Activated T-helper 17 cell treated with anti-CD3 and anti-CD28 coated beads, Interleukin-2, amount 50 U/mL, for 72 hours (primary cell): ENCODE results near the gene TPST2. TPM values are rescaled to one million over a fixed set of nuclear protein-coding genes. Genes with fewer than 3 reads are reported as not detected.
A peak's percentile ranks its signal among the peaks of the same experiment; 100 is the strongest.

ENCODE experiments used
- ATAC-seq: fragments of 150-1000 bp; cut with Tn5 transposase; replicated peaks from 2 replicates; pipeline ENCODE4 v1.10.0; 2021; ENCODE audit warnings: mild to moderate bottlenecking, moderate library complexity
- H3K27ac Mint-ChIP-seq: one replicate; pipeline ENCODE4 v1.8.0; 2022; ENCODE audit warnings: mixed read lengths
- H3K27me3 Mint-ChIP-seq: one replicate; pipeline ENCODE4 v1.8.0; 2022; ENCODE audit warnings: mixed read lengths
- H3K36me3 Mint-ChIP-seq: one replicate; pipeline ENCODE4 v1.8.0; 2022; ENCODE audit warnings: low read depth, mild to moderate bottlenecking, mixed read lengths
- H3K4me1 Mint-ChIP-seq: one replicate; pipeline ENCODE4 v1.8.0; 2022; ENCODE audit warnings: mixed read lengths
- H3K4me3 Mint-ChIP-seq: one replicate; pipeline ENCODE4 v1.8.0; 2022; ENCODE audit warnings: mild to moderate bottlenecking, mixed read lengths
- H3K9me3 Mint-ChIP-seq: one replicate; pipeline ENCODE4 v1.8.0; 2022; ENCODE audit warnings: mixed read lengths
- total RNA-seq, 2 donors: library from RNA; stranded (reverse); gene quantifications; one replicate each; pipeline ENCODE4 v1.2.3, GENCODE V29; 2022

The TPST2 gene
- total RNA-seq, 2 donors from 2014 or later = 23.2 to 27.5 TPM

DNA sequence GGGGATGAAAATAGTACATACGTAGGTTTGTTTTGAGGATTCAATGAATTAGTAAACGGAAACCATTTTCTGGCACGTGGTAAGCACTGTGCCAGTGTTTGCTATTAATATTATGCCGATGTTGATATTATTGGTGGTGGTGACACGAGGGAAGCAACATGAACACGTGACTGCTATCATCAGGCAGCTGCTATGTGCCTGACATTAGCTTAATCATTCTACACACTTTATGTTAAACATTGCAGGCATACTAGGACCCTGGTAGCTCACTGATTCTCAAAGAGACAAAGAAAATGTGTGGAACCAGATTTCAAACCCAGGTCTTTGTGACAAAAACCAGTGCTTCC is 105.6 kb downstream of the TPST2 start:
- H3K27me3 Mint-ChIP-seq = no peaks in the 10 kb centered on the region
- H3K4me3 Mint-ChIP-seq = peak overlapping the region; percentile 91
- peaks cover 62% of the 10 kb centered on the region for H3K36me3 Mint-ChIP-seq
- peak; percentile 7 for ATAC-seq
- peaks cover 42% of the 10 kb centered on the region for H3K4me1 Mint-ChIP-seq
- no peaks in the 10 kb centered on the region for H3K9me3 Mint-ChIP-seq
- peak overlapping the region; percentile 93 for H3K27ac Mint-ChIP-seq

DNA sequence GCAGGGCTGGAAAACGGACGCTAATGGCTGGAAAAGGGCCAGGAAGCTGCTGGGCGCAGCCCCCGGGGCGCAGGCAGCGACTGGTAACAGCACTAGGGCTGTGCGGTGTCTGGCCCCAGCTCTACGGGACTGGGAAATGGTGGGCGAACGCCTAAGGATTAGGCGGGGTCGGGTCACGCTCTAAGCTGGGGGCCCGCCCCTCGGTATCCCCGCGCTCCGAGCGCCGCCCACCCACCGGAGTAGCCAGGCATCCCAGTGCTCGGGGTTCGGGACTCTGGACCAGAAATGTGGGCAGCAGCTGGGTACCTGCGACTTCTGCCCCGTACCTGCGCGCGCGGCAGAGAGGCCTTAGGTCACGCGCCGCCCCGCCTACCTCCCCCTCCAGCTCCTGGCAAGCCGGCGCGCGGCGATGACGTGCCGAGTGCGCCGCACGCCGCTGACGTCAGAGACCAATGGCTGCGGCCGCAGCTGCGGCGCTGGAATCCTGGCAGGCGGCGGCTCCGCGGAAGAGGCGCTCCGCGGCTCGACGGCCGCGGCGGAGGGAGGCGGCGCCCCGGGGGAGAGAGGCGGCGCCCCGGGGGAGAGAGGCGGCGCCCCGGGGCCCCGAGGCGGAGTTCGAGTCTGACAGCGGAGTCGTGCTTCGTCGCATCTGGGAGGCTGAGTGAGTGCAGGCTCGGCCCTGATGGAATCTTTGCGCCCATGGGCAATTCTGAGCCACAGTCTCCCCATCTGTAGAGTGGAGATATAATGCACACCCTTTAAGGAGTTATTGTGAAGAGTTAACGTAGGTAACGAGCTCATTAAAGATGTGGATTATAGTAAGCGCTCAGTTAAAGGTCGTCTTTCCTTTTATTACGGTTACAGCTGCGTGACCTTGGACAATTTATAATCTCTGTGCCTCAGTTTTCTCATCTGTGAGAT is 106.2 kb downstream of the TPST2 start, which contains the start of the genes HPS4 and SRRD:
TSS of gene HPS4 (minus strand) at position 345 of the 921 bp plus-strand sequence. CDS start 2,021 bp downstream, outside the sequence.
TSS of gene SRRD (plus strand) at position 439 of the 921 bp plus-strand sequence. CDS start at position 453, 14 bp downstream.
- Mint-ChIP-seq H3K27me3 (no peaks in the 10 kb centered on the region), H3K4me1 (peaks cover 42% of the 10 kb centered on the region), H3K9me3 (no peaks in the 10 kb centered on the region), H3K36me3 (peaks cover 62% of the 10 kb centered on the region), H3K4me3 (peak within 1 kb of the TSS; percentile 91), H3K27ac (peak within 1 kb of the TSS; percentile 93)
- peak; percentile 80 for ATAC-seq

- peak; percentile 2 for ATAC-seq
- no peaks in the 10 kb centered on the region for H3K9me3 Mint-ChIP-seq
Observed at GRCh38 chr22:26483043-26483438, 106.9 kb downstream of the TPST2 start.

DNA sequence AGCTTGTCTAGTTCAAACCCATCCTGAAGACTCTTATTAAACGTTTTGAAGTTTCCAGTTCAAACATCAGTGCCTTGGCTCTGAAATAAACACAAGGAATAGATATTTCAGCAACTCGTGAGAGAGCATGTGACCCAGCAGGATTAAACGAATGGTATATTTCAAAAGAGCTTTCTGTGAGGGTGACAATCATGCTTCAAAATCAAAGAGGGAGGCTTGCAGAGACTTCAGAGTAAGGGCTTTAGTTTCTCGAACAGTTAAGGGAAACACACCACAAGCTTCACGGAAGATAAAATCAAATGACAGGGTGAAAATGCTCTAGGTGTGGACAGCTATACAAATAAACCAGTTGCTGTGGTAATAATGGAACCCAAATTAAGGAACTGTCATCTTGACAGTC is 107.8 kb downstream of the TPST2 start:
- H3K27ac Mint-ChIP-seq = peak overlapping the region; percentile 93
- no peaks in the 10 kb centered on the region for H3K27me3 Mint-ChIP-seq
- ATAC-seq = no peak
- peak overlapping the region; percentile 91 for H3K4me3 Mint-ChIP-seq
- H3K9me3 Mint-ChIP-seq = no peaks in the 10 kb centered on the region
- peaks cover 60% of the 10 kb centered on the region for H3K36me3 Mint-ChIP-seq
- H3K4me1 Mint-ChIP-seq = peaks cover 51% of the 10 kb centered on the region

More at GRCh38 chr22:26483043-26483438, 106.9 kb downstream of the TPST2 start:
- Mint-ChIP-seq H3K27me3 (no peaks in the 10 kb centered on the region), H3K4me3 (peak overlapping the region; percentile 91), H3K36me3 (peaks cover 60% of the 10 kb centered on the region), H3K4me1 (peaks cover 42% of the 10 kb centered on the region), H3K27ac (peak overlapping the region; percentile 93)

GRCh38 chr22:26481694-26482093 is 108.2 kb downstream of the TPST2 start:
- Mint-ChIP-seq H3K36me3 (peaks cover 60% of the 10 kb centered on the region), H3K4me1 (peaks cover 56% of the 10 kb centered on the region), H3K27me3 (no peaks in the 10 kb centered on the region), H3K4me3 (peak overlapping the region; percentile 91), H3K9me3 (no peaks in the 10 kb centered on the region), H3K27ac (peak overlapping the region; percentile 93)
- peak; percentile 41 for ATAC-seq

DNA sequence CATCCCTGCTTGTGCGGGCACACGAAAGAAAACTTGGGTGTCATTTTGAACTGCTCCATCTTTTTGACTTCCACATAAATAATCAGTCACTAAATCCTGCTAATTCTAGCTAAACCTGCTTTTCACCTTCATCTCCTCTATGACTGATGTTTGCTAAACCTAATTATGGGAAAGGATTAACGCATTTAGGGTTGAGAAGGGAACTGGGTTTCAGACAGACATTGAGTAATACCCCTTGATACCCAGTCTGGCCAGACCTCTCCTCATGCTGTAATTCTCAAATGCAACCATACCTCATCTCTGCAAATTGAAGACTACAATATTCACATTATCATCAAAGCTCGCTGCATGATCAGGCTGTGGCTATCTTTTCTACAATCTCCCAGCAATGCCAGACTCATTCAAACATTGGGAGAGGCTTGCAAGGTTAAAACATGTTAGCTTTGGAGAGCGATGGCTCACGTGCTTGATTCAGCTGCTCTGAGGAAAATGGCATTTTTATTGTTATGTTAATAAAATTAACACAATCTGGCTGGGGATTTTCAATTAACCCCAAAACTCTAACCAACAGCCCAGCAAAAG is 108.7 kb downstream of the TPST2 start:
- Mint-ChIP-seq H3K27me3 (no peaks in the 10 kb centered on the region), H3K27ac (peak overlapping the region; percentile 93), H3K9me3 (no peaks in the 10 kb centered on the region), H3K4me1 (peaks cover 56% of the 10 kb centered on the region), H3K4me3 (peak overlapping the region; percentile 91), H3K36me3 (peaks cover 60% of the 10 kb centered on the region)
- no peak for ATAC-seq

DNA sequence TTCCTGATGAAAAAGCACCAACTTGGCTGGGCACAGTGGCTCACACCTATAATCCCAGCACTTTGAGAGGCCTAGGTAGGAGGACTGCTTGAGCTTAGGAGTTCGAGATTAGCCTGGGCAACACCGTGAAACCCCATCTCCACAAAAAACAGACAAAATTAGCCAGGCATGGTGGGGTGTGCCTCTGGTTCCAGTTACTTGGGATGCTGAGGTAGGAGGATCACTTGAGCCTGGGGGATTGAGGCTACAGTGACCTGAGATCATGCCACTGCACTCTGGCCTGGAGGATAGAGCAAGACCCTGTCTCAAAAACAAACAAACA is 109.4 kb downstream of the TPST2 start:
- Mint-ChIP-seq H3K27me3 (no peaks in the 10 kb centered on the region), H3K36me3 (peaks cover 56% of the 10 kb centered on the region), H3K9me3 (no peaks in the 10 kb centered on the region), H3K4me1 (peaks cover 51% of the 10 kb centered on the region), H3K27ac (peak overlapping the region; percentile 93), H3K4me3 (peak overlapping the region; percentile 91)
- no peak for ATAC-seq

- Mint-ChIP-seq H3K4me3 (peak overlapping the region; percentile 91), H3K27ac (peak overlapping the region; percentile 93), H3K36me3 (peaks cover 58% of the 10 kb centered on the region), H3K27me3 (no peaks in the 10 kb centered on the region), H3K4me1 (peaks cover 45% of the 10 kb centered on the region), H3K9me3 (no peaks in the 10 kb centered on the region)
- no peak for ATAC-seq
Observed at GRCh38 chr22:26479792-26480610, 109.9 kb downstream of the TPST2 start.

- Mint-ChIP-seq H3K27ac (peak overlapping the region; percentile 76), H3K27me3 (no peaks in the 10 kb centered on the region), H3K36me3 (peaks cover 66% of the 10 kb centered on the region), H3K4me1 (peaks cover 44% of the 10 kb centered on the region), H3K4me3 (peak overlapping the region; percentile 91), H3K9me3 (no peaks in the 10 kb centered on the region)
- no peak for ATAC-seq
Observed at GRCh38 chr22:26479043-26479791, 110.7 kb downstream of the TPST2 start.

GRCh38 chr22:26477341-26477731 is 112.6 kb downstream of the TPST2 start:
- peaks cover 38% of the 10 kb centered on the region for H3K4me1 Mint-ChIP-seq
- peak overlapping the region; percentile 68 for H3K4me3 Mint-ChIP-seq
- peak overlapping the region; percentile 33 for H3K27ac Mint-ChIP-seq
- ATAC-seq = no peak
- peaks cover 84% of the 10 kb centered on the region for H3K36me3 Mint-ChIP-seq
- H3K27me3 Mint-ChIP-seq = no peaks in the 10 kb centered on the region
- H3K9me3 Mint-ChIP-seq = no peaks in the 10 kb centered on the region

- Mint-ChIP-seq H3K27ac (peak overlapping the region; percentile 33), H3K4me3 (peak overlapping the region; percentile 68), H3K36me3 (peaks cover 88% of the 10 kb centered on the region), H3K27me3 (no peaks in the 10 kb centered on the region), H3K9me3 (no peaks in the 10 kb centered on the region), H3K4me1 (peaks cover 33% of the 10 kb centered on the region)
- peak; percentile 36 for ATAC-seq
Observed at GRCh38 chr22:26476705-26477340, 113.1 kb downstream of the TPST2 start.

DNA sequence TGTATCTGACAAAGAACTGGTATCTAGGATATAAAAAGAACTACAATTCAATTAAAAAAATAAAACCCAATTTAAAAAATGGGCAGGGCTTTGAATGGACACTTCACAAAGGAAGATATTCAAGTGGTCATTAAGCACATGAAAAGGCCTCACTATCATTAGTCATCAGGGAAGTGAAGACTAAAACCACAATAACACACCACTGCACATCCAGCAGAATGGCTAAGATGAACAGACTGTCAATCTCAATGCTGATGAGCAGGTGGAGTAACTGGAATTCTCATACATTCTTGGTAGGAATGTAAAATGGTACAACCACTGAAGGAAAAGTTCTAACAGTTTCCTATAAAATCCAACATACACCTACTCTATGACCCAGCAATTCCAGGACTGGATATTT is 115.2 kb downstream of the TPST2 start:
- H3K27ac Mint-ChIP-seq = no peak overlapping the region
- no peaks in the 10 kb centered on the region for H3K9me3 Mint-ChIP-seq
- peak; percentile 34 for ATAC-seq
- peaks cover 19% of the 10 kb centered on the region for H3K4me1 Mint-ChIP-seq
- no peak overlapping the region for H3K4me3 Mint-ChIP-seq
- H3K36me3 Mint-ChIP-seq = peaks cover 95% of the 10 kb centered on the region
- no peaks in the 10 kb centered on the region for H3K27me3 Mint-ChIP-seq
